ENCODE results near the gene ELOB. TPM values are rescaled to one million over a fixed set of nuclear protein-coding genes. Genes with fewer than 3 reads are reported as not detected.

Gene ELOB
- total and polyA plus RNA-seq, 3 experiments from 2014 or later, result 274 to 338 (median 322) TPM

DNA sequence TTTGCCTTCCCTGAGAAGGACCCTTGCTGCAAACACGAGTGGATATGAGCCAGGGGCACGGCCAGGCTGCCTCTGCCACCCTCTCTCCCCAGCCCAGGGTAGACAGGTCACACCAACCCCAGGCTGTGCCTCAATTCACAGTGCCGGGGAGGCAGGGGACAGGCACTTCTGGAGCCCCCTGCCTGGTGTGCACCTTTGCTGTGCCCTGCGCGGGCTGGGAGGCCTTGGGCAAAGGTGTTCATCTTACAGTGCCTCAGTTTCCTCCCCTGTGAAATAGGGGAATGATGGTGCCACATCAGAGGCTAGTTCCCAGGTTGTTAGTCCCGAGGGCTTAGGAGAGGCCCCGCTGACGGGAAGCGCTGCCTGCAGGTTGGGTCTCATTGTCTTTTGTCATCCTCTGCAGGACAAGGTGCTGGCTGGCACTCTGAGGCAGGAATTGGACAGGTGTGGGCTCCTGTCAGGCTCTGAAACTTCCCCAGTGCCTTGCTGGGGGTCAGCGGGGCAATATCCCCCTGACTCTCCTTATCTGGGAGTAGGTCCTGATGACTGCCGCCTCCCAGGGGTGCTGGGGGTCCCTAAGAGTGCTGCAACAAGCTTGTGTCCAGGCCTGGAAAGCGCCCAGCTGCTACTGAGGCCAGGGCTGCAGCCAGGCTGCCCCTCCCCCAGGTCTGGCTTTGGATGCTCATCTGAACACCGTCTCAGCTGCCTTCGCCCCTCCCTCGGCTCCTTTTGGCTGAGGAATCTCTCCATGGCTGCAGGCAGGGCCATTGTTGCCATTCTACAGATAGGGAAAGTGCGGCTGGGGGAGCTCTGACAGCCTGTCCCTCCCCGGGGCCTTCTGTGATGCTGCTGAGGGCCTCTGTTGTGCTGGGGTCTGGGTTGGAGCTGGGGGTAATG is 43.1 kb upstream of the ELOB start:
- Histone ChIP-seq H3K36me3 (ENCODE audit: insufficient read depth, low read length) (no peaks in the 10 kb centered on the region), H3K27me3 (ENCODE audit: insufficient read depth, low read length, poor library complexity, severe bottlenecking) (no peaks in the 10 kb centered on the region), H3K4me1 (ENCODE audit: insufficient read depth, low read length) (no peaks in the 10 kb centered on the region), H3K4me3 (ENCODE audit: low read length) (no peak overlapping the region), H3K9me3 (ENCODE audit: low read length) (no peaks in the 10 kb centered on the region), H3K27ac (ENCODE audit: low read depth, low read length) (no peak overlapping the region)
- ChIA-PET CTCF (no interaction called here), POLR2A (no interaction called here)
- Mint-ChIP-seq H3K36me3 (no peaks in the 10 kb centered on the region), H3K4me1 (peaks cover 0 to 2% (median 0%) of the 10 kb centered on the region in 3 donors), H3K27ac (peak overlapping the region in 1 of 8 donors; percentile 38), H3K27me3 (peaks cover 0 to 12% of the 10 kb centered on the region in 2 donors), H3K9me3 (no peaks in the 10 kb centered on the region), H3K4me3 (no peak overlapping the region)
- DNase-seq, result no peak

DNA sequence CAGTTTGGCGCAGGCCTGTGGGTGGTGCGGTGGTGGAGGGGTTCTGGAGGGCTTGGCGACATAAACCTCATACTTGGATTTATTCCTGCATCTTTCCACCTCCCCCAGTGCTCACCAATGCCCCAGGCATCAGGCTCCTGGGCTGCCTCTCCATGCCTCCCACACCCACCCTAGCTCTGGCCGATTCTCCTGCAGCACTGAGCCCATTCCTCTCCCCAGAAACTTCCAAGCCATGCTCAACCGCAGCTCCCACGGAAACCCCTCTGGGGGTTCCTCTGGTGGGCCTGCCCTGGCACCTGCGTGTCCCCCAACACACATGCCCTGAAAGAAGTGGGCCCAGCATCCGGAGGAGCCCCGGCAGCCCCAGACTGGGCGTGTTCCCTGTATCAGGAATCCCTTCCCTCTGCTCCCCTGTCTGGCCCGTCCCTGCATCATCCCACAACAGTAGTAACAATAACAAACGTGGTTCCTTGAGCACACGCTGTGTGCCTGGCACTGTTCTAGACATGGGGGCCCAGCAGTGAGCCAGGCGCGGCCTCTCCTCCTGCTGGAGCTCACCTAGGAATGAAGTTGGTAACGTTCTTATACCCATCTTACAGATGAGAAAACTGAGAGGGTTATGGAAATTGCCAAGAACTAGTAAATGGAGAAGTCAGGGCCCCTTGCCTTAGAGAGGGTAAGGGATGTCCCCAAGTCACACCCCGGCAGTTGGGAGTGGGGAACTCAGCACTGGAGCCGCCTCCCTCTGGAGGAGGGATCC is 42.3 kb upstream of the ELOB start:
- Histone ChIP-seq H3K4me1 (ENCODE audit: insufficient read depth, low read length) (no peaks in the 10 kb centered on the region), H3K4me3 (ENCODE audit: low read length) (no peak overlapping the region), H3K27ac (ENCODE audit: low read depth, low read length) (no peak overlapping the region), H3K27me3 (ENCODE audit: insufficient read depth, low read length, poor library complexity, severe bottlenecking) (no peaks in the 10 kb centered on the region), H3K36me3 (ENCODE audit: insufficient read depth, low read length) (no peaks in the 10 kb centered on the region), H3K9me3 (ENCODE audit: low read length) (no peaks in the 10 kb centered on the region)
- Mint-ChIP-seq H3K27ac (peak overlapping the region in 2 of 8 donors; percentile 17 to 38), H3K9me3 (no peaks in the 10 kb centered on the region), H3K27me3 (peaks cover 0 to 8% of the 10 kb centered on the region in 2 donors), H3K36me3 (no peaks in the 10 kb centered on the region), H3K4me1 (peaks cover 0 to 2% (median 0%) of the 10 kb centered on the region in 3 donors), H3K4me3 (no peak overlapping the region)
- DNase-seq, result peak in 1 of 5 donors; percentile 31
- POLR2A ChIA-PET, result no interaction called here
- CTCF ChIA-PET, result no interaction called here

GRCh38 chr16:2818272-2818876 is 41.3 kb upstream of the ELOB start:
- H3K27me3 ChIP-seq (ENCODE audit: insufficient read depth, low read length, poor library complexity, severe bottlenecking), result no peaks in the 10 kb centered on the region
- no peak overlapping the region for H3K27ac ChIP-seq (ENCODE audit: low read depth, low read length)
- POLR2A ChIA-PET, result no interaction called here
- Mint-ChIP-seq H3K36me3 (no peaks in the 10 kb centered on the region), H3K9me3 (no peaks in the 10 kb centered on the region), H3K4me1 (peaks cover 0 to 2% (median 0%) of the 10 kb centered on the region in 3 donors), H3K27me3 (peaks cover 0 to 12% of the 10 kb centered on the region in 2 donors), H3K27ac (peak overlapping the region in 2 of 8 donors; percentile 61 to 72), H3K4me3 (peak overlapping the region in 4 of 7 donors; percentile 10 to 70 (median 36))
- H3K36me3 ChIP-seq (ENCODE audit: insufficient read depth, low read length), result no peaks in the 10 kb centered on the region
- no peaks in the 10 kb centered on the region for H3K4me1 ChIP-seq (ENCODE audit: insufficient read depth, low read length)
- CTCF ChIA-PET, result no interaction called here
- H3K4me3 ChIP-seq (ENCODE audit: low read length), result no peak overlapping the region
- H3K9me3 ChIP-seq (ENCODE audit: low read length), result no peaks in the 10 kb centered on the region
- peak in 1 of 5 donors; percentile 35 for DNase-seq

- Mint-ChIP-seq H3K9me3 (no peaks in the 10 kb centered on the region), H3K36me3 (no peaks in the 10 kb centered on the region), H3K4me3 (peak overlapping the region in 5 of 7 donors; percentile 10 to 70 (median 36)), H3K4me1 (peaks cover 0 to 2% (median 0%) of the 10 kb centered on the region in 3 donors), H3K27me3 (peaks cover 0 to 12% of the 10 kb centered on the region in 2 donors), H3K27ac (peak overlapping the region in 1 of 8 donors; percentile 64)
- H3K27me3 ChIP-seq (ENCODE audit: insufficient read depth, low read length, poor library complexity, severe bottlenecking), result no peaks in the 10 kb centered on the region
- no peak overlapping the region for H3K4me3 ChIP-seq (ENCODE audit: low read length)
- no peaks in the 10 kb centered on the region for H3K4me1 ChIP-seq (ENCODE audit: insufficient read depth, low read length)
- no peaks in the 10 kb centered on the region for H3K9me3 ChIP-seq (ENCODE audit: low read length)
- ChIA-PET POLR2A (no interaction called here), CTCF (interaction anchor here (1.5 kb wide), 1 partner anchor 51 kb away, joined by 3 read pairs; no protein-coding TSS in a partner anchor)
- peak in 1 of 5 donors; percentile 32 for DNase-seq
- no peaks in the 10 kb centered on the region for H3K36me3 ChIP-seq (ENCODE audit: insufficient read depth, low read length)
- no peak overlapping the region for H3K27ac ChIP-seq (ENCODE audit: low read depth, low read length)
These were observed 40.5 kb upstream of the ELOB start for GRCh38 chr16:2817340-2818271.

- ChIA-PET POLR2A (no interaction called here), CTCF (interaction anchor here (1.5 kb wide), 1 partner anchor 51 kb away, joined by 3 read pairs; no protein-coding TSS in a partner anchor)
- Histone ChIP-seq H3K9me3 (ENCODE audit: low read length) (no peaks in the 10 kb centered on the region), H3K36me3 (ENCODE audit: insufficient read depth, low read length) (no peaks in the 10 kb centered on the region), H3K4me3 (ENCODE audit: low read length) (no peak within 1 kb of the TSS), H3K4me1 (ENCODE audit: insufficient read depth, low read length) (no peaks in the 10 kb centered on the region), H3K27me3 (ENCODE audit: insufficient read depth, low read length, poor library complexity, severe bottlenecking) (peaks cover 5% of the 10 kb centered on the region), H3K27ac (ENCODE audit: low read depth, low read length) (peak within 1 kb of the TSS; percentile 59)
- Mint-ChIP-seq H3K36me3 (no peaks in the 10 kb centered on the region), H3K9me3 (no peaks in the 10 kb centered on the region), H3K4me1 (peaks cover 0 to 2% (median 0%) of the 10 kb centered on the region in 3 donors), H3K27me3 (peaks cover 0 to 15% of the 10 kb centered on the region in 2 donors), H3K27ac (peak within 1 kb of the TSS in 1 of 8 donors; percentile 64), H3K4me3 (peak within 1 kb of the TSS in 4 of 7 donors; percentile 13 to 70 (median 61))
- DNase-seq, result peak in 4 of 5 donors; percentile 27 to 52 (median 45)
These were observed 39.8 kb upstream of the ELOB start, which contains the start of gene PRSS21 for GRCh38 chr16:2816751-2817339. TSS of gene PRSS21 (plus strand) at chr16:2817237. CDS start at chr16:2817269, 32 bp downstream.

GRCh38 chr16:2815299-2815771 is 38.3 kb upstream of the ELOB start:
- H3K9me3 Mint-ChIP-seq, result no peaks in the 10 kb centered on the region
- peaks cover 2 to 20% of the 10 kb centered on the region in 2 donors for H3K27me3 Mint-ChIP-seq
- Histone ChIP-seq H3K9me3 (ENCODE audit: low read length) (no peaks in the 10 kb centered on the region), H3K36me3 (ENCODE audit: insufficient read depth, low read length) (no peaks in the 10 kb centered on the region), H3K4me3 (ENCODE audit: low read length) (no peak overlapping the region), H3K27ac (ENCODE audit: low read depth, low read length) (no peak overlapping the region), H3K4me1 (ENCODE audit: insufficient read depth, low read length) (no peaks in the 10 kb centered on the region), H3K27me3 (ENCODE audit: insufficient read depth, low read length, poor library complexity, severe bottlenecking) (peaks cover 8% of the 10 kb centered on the region)
- H3K4me1 Mint-ChIP-seq, result peaks cover 0 to 2% (median 0%) of the 10 kb centered on the region in 3 donors
- no peak overlapping the region for H3K27ac Mint-ChIP-seq
- ChIA-PET POLR2A (no interaction called here), CTCF (no interaction called here)
- H3K4me3 Mint-ChIP-seq, result no peak overlapping the region
- no peak for DNase-seq
- no peaks in the 10 kb centered on the region for H3K36me3 Mint-ChIP-seq
